Left renal pelvis (tissue), 4 donors: ENCODE measurements around the gene ZDHHC9. TPM values are rescaled to one million over a fixed set of nuclear protein-coding genes. Genes with fewer than 3 reads are reported as not detected.

Experiments
- DNase-seq, 4 donors: peaks; one replicate each; pipeline ENCODE4 v3.0.0-alpha.2; 2013; ENCODE audit warnings: low read depth in 4 of 4, low spot score in 3 of 4
- polyA plus RNA-seq, 4 donors: library from polyadenylated mRNA; unstranded; fragments of 120-200 nt; gene quantifications; one replicate each; pipeline ENCODE4 v1.2.1, GENCODE V29; 2013; ENCODE audit not compliant: insufficient read length in 4 of 4

The ZDHHC9 gene
- polyA plus RNA-seq, 4 donors = 40.6 to 50.0 (median 44.6) TPM

GRCh38 chrX:129768586-129769466 lies 74.9 kb downstream of the ZDHHC9 start:
- DNase-seq = no peak

GRCh38 chrX:129768186-129768585 lies 75.5 kb downstream of the ZDHHC9 start:
- DNase-seq = no peak

GRCh38 chrX:129763666-129764065 lies 80.0 kb downstream of the ZDHHC9 start:
- no peak for DNase-seq

- no peak for DNase-seq
These were observed 81.2 kb downstream of the ZDHHC9 start for GRCh38 chrX:129762448-129762847.

GRCh38 chrX:129761596-129761995 lies 82.1 kb downstream of the ZDHHC9 start:
- no peak for DNase-seq

- no peak for DNase-seq
These were observed 82.7 kb downstream of the ZDHHC9 start for GRCh38 chrX:129760981-129761380.

- DNase-seq = no peak
These were observed 83.5 kb downstream of the ZDHHC9 start for GRCh38 chrX:129760155-129760554.

GRCh38 chrX:129759576-129760061 lies 84.1 kb downstream of the ZDHHC9 start:
- no peak for DNase-seq

- no peak for DNase-seq
These were observed 87.7 kb downstream of the ZDHHC9 start for GRCh38 chrX:129755779-129756650.

GRCh38 chrX:129754056-129755024 lies 89.3 kb downstream of the ZDHHC9 start:
- DNase-seq = no peak

Other genes with a start within 250 kb of the ZDHHC9 start
- gene APLN, start 188.9 kb downstream of the ZDHHC9 start, polyA plus RNA-seq = 1 to 10 TPM; 4.6 to 7.4 (median 6.1) TPM
- gene XPNPEP2, start 104.9 kb downstream of the ZDHHC9 start, polyA plus RNA-seq = 10 to 100 TPM; 14.6 to 52.9 (median 44.8) TPM
- gene SASH3, start 63.9 kb downstream of the ZDHHC9 start, polyA plus RNA-seq = 1 to 10 TPM; 1.8 to 3.6 (median 2.3) TPM
- 10 to 100 TPM; 18.2 to 27.6 (median 26.0) TPM for gene UTP14A, start 62.3 kb upstream of the ZDHHC9 start, polyA plus RNA-seq
- 10 to 100 TPM; 17.0 to 21.1 (median 17.9) TPM for gene BCORL1, start 138.7 kb upstream of the ZDHHC9 start, polyA plus RNA-seq